Measurements from ENCODE around the gene FUT8. TPM values are rescaled to one million over a fixed set of nuclear protein-coding genes. Genes with fewer than 3 reads are reported as not detected.

Gene FUT8
- total RNA-seq, 1 experiment from 2014 or later = 11.8 TPM

GRCh38 chr14:65560340-65561027, 148.0 kb downstream of the FUT8 start:
- H3K36me3 Mint-ChIP-seq (ENCODE audit: insufficient read depth, unreplicated experiment) = no peaks in the 10 kb centered on the region
- no peak overlapping the region for H3K4me3 Mint-ChIP-seq (ENCODE audit: unreplicated experiment)

GRCh38 chr14:65564370-65564769, 151.8 kb downstream of the FUT8 start:
- Mint-ChIP-seq H3K4me1 (ENCODE audit: insufficient read depth, unreplicated experiment) (peaks cover 11% of the 10 kb centered on the region), H3K36me3 (ENCODE audit: insufficient read depth, unreplicated experiment) (peaks cover 5% of the 10 kb centered on the region), H3K4me3 (ENCODE audit: unreplicated experiment) (no peak overlapping the region), H3K9me3 (ENCODE audit: unreplicated experiment) (peaks cover 7% of the 10 kb centered on the region), H3K27ac (ENCODE audit: low read depth, unreplicated experiment) (no peak overlapping the region), H3K27me3 (ENCODE audit: insufficient read depth, unreplicated experiment) (no peaks in the 10 kb centered on the region)
- TF ChIP-seq, protein P1, sequence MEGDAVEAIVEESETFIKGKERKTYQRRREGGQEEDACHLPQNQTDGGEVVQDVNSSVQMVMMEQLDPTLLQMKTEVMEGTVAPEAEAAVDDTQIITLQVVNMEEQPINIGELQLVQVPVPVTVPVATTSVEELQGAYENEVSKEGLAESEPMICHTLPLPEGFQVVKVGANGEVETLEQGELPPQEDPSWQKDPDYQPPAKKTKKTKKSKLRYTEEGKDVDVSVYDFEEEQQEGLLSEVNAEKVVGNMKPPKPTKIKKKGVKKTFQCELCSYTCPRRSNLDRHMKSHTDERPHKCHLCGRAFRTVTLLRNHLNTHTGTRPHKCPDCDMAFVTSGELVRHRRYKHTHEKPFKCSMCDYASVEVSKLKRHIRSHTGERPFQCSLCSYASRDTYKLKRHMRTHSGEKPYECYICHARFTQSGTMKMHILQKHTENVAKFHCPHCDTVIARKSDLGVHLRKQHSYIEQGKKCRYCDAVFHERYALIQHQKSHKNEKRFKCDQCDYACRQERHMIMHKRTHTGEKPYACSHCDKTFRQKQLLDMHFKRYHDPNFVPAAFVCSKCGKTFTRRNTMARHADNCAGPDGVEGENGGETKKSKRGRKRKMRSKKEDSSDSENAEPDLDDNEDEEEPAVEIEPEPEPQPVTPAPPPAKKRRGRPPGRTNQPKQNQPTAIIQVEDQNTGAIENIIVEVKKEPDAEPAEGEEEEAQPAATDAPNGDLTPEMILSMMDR (IDR thresholded peaks at IDR 0.05; ENCODE audit: unreplicated experiment) = no peak
- CTCF ChIA-PET = no interaction called here
- BruUV-seq (replicated peaks) = no TSS peak
- intact Hi-C loops (cut with micrococcal nuclease) = no loop called here
- DNase-seq (ENCODE audit: unreplicated experiment) = no peak
- POLR2A ChIA-PET = no interaction called here

More at GRCh38 chr14:65560340-65561027, 148.0 kb downstream of the FUT8 start:
- intact Hi-C loops (cut with micrococcal nuclease) = no loop called here
- ChIA-PET CTCF (no interaction called here), POLR2A (no interaction called here)
- Mint-ChIP-seq H3K27me3 (ENCODE audit: insufficient read depth, unreplicated experiment) (no peaks in the 10 kb centered on the region), H3K27ac (ENCODE audit: low read depth, unreplicated experiment) (no peak overlapping the region), H3K4me1 (ENCODE audit: insufficient read depth, unreplicated experiment) (no peaks in the 10 kb centered on the region), H3K9me3 (ENCODE audit: unreplicated experiment) (peaks cover 7% of the 10 kb centered on the region)
- no TSS peak for BruUV-seq (replicated peaks)
- TF ChIP-seq, protein P1 (IDR thresholded peaks at IDR 0.05; ENCODE audit: unreplicated experiment) = no peak
- no peak for DNase-seq (ENCODE audit: unreplicated experiment)

- Mint-ChIP-seq H3K36me3 (ENCODE audit: insufficient read depth, unreplicated experiment) (peaks cover 7% of the 10 kb centered on the region), H3K4me3 (ENCODE audit: unreplicated experiment) (no peak overlapping the region), H3K4me1 (ENCODE audit: insufficient read depth, unreplicated experiment) (peaks cover 11% of the 10 kb centered on the region), H3K27ac (ENCODE audit: low read depth, unreplicated experiment) (no peak overlapping the region), H3K27me3 (ENCODE audit: insufficient read depth, unreplicated experiment) (no peaks in the 10 kb centered on the region), H3K9me3 (ENCODE audit: unreplicated experiment) (peaks cover 7% of the 10 kb centered on the region)
- TF ChIP-seq, protein P1 (IDR thresholded peaks at IDR 0.05; ENCODE audit: unreplicated experiment) = no peak
- BruUV-seq (replicated peaks) = no TSS peak
- DNase-seq (ENCODE audit: unreplicated experiment) = peak; percentile 4
- ChIA-PET CTCF (no interaction called here), POLR2A (no interaction called here)
- intact Hi-C loops (cut with micrococcal nuclease) = no loop called here
These were observed 153.4 kb downstream of the FUT8 start for GRCh38 chr14:65565948-65566347.

GRCh38 chr14:65566820-65567522, 154.4 kb downstream of the FUT8 start:
- TF ChIP-seq, protein P1 (IDR thresholded peaks at IDR 0.05; ENCODE audit: unreplicated experiment) = no peak
- Mint-ChIP-seq H3K27ac (ENCODE audit: low read depth, unreplicated experiment) (peak overlapping the region; percentile 8), H3K4me1 (ENCODE audit: insufficient read depth, unreplicated experiment) (peaks cover 11% of the 10 kb centered on the region), H3K36me3 (ENCODE audit: insufficient read depth, unreplicated experiment) (peaks cover 7% of the 10 kb centered on the region), H3K27me3 (ENCODE audit: insufficient read depth, unreplicated experiment) (no peaks in the 10 kb centered on the region), H3K4me3 (ENCODE audit: unreplicated experiment) (no peak overlapping the region), H3K9me3 (ENCODE audit: unreplicated experiment) (peaks cover 7% of the 10 kb centered on the region)
- intact Hi-C loops (cut with micrococcal nuclease) = no loop called here
- ChIA-PET CTCF (no interaction called here), POLR2A (no interaction called here)
- no TSS peak for BruUV-seq (replicated peaks)
- peak; percentile 14 for DNase-seq (ENCODE audit: unreplicated experiment)

All from MCF 10A (cell line).